Lower lobe of right lung (tissue), 2 donors: Measurements from ENCODE around the gene TMSB10. TPM values are rescaled to one million over a fixed set of nuclear protein-coding genes. Genes with fewer than 3 reads are reported as not detected.

Experiments
- ATAC-seq, 2 donors: fragments of 200-7000 bp; cut with Tn5 transposase; one replicate each; pipeline ENCODE4 v1.9.1; 2020 to 2022; ENCODE audit warnings: mild to moderate bottlenecking in 2 of 2, moderate library complexity in 2 of 2
- DNase-seq: peaks from one replicate; pipeline ENCODE4 v3.0.0-alpha.2; 2020
- H3K27ac ChIP-seq: fragments of 200-600 bp; one replicate; pipeline ENCODE4 v1.8.0; 2022
- H3K27me3 ChIP-seq: fragments of 200-600 bp; one replicate; pipeline ENCODE4 v1.8.0; 2022; ENCODE audit warnings: low read depth
- H3K36me3 ChIP-seq: fragments of 200-600 bp; one replicate; pipeline ENCODE4 v1.8.0; 2022; ENCODE audit warnings: mild to moderate bottlenecking
- H3K4me1 ChIP-seq: fragments of 200-600 bp; one replicate; pipeline ENCODE4 v1.8.0; 2022
- H3K4me3 ChIP-seq: fragments of 200-600 bp; one replicate; pipeline ENCODE4 v1.8.0; 2022; ENCODE audit warnings: mild to moderate bottlenecking
- H3K9me3 ChIP-seq: fragments of 200-600 bp; one replicate; pipeline ENCODE4 v1.8.0; 2022
- CTCF ChIP-seq: fragments of 200-600 bp; IDR thresholded peaks from one replicate; pipeline ENCODE4 v1.8.0; 2022; ENCODE audit warnings: antibody characterized with exemption, mild to moderate bottlenecking
- intact Hi-C: fragments of 100-400 bp; cut with DNase I; formaldehyde crosslinking; loops from one replicate; pipeline ENCODE4 v1.11.0; 2022
- total RNA-seq: library from RNA; stranded (reverse); fragmentation: NEBNext Ultra II Directional; extraction: Animal tissue kit (Norgen Biotek cat#: 25700); gene quantifications from one replicate; pipeline ENCODE4 v1.2.1, GENCODE V29; 2021
- donor health status: DM: no; HTN: yes; CAD: no; lungs with severe emphysema.

TMSB10 gene
- total RNA-seq, 1 donor from 2014 or later, result 1,739 TPM

- no peak for TF ChIP-seq CTCF
- ATAC-seq, result no peak
- Histone ChIP-seq H3K27ac (no peak overlapping the region), H3K4me1 (peaks cover 33% of the 10 kb centered on the region), H3K9me3 (no peaks in the 10 kb centered on the region), H3K36me3 (no peaks in the 10 kb centered on the region), H3K4me3 (no peak overlapping the region), H3K27me3 (no peaks in the 10 kb centered on the region)
- no peak for DNase-seq
- intact Hi-C loops, result no loop called here
These were observed 4.5 kb upstream of the TMSB10 start for GRCh38 chr2:84900971-84901370.

DNA sequence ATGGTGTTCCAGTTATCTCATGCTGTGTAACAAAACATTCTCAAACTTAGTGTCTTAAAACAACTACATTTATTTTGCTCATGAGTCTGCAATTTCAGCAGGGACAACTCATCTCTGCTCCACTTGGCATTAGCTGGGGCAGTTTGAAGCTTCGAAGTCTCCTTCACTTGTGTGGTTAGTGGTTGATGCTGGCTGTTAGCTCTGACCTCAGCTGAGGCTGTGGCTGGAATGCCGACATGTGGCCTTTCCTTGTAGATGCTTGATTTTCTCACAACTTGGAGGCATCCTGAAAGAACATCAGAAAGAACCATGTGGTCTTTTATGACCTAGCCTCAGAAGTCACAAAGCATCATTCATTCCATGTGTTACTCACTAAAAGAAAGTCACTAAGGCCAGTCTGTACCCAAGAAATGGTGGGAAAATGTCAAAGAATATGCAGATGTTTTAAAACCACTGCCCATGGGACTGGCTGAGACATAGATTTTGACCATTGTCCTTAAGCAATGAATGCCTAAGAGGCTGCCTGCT is 3.8 kb upstream of the TMSB10 start:
- Histone ChIP-seq H3K4me3 (no peak overlapping the region), H3K9me3 (no peaks in the 10 kb centered on the region), H3K4me1 (peaks cover 33% of the 10 kb centered on the region), H3K27ac (no peak overlapping the region), H3K27me3 (no peaks in the 10 kb centered on the region), H3K36me3 (no peaks in the 10 kb centered on the region)
- ATAC-seq (no peak), DNase-seq (no peak)
- no peak for TF ChIP-seq CTCF
- intact Hi-C loops, result no loop called here

GRCh38 chr2:84902526-84902925 is 2.9 kb upstream of the TMSB10 start:
- intact Hi-C loops, result no loop called here
- no peak for TF ChIP-seq CTCF
- Histone ChIP-seq H3K27me3 (no peaks in the 10 kb centered on the region), H3K9me3 (no peaks in the 10 kb centered on the region), H3K36me3 (no peaks in the 10 kb centered on the region), H3K27ac (no peak overlapping the region), H3K4me3 (no peak overlapping the region), H3K4me1 (peaks cover 38% of the 10 kb centered on the region)
- DNase-seq (no peak), ATAC-seq (no peak)

- H3K9me3 ChIP-seq, result no peaks in the 10 kb centered on the region
- H3K27me3 ChIP-seq, result no peaks in the 10 kb centered on the region
- ATAC-seq (no peak), DNase-seq (no peak)
- H3K4me3 ChIP-seq, result peak overlapping the region; percentile 73
- peak overlapping the region; percentile 95 for H3K27ac ChIP-seq
- H3K36me3 ChIP-seq, result no peaks in the 10 kb centered on the region
- TF ChIP-seq CTCF, result no peak
- peaks cover 33% of the 10 kb centered on the region for H3K4me1 ChIP-seq
- intact Hi-C loops, result no loop called here
These were observed 1.3 kb upstream of the TMSB10 start for GRCh38 chr2:84904151-84904550.

GRCh38 chr2:84904717-84905174 is 710 bp upstream of the TMSB10 start:
- peaks cover 30% of the 10 kb centered on the region for H3K4me1 ChIP-seq
- ATAC-seq, result peak; percentile 74 to 77
- no peaks in the 10 kb centered on the region for H3K27me3 ChIP-seq
- H3K4me3 ChIP-seq, result peak overlapping the region; percentile 73
- peak; percentile 90 for DNase-seq
- peak overlapping the region; percentile 95 for H3K27ac ChIP-seq
- intact Hi-C loops, result no loop called here
- H3K9me3 ChIP-seq, result no peaks in the 10 kb centered on the region
- H3K36me3 ChIP-seq, result no peaks in the 10 kb centered on the region
- no peak for TF ChIP-seq CTCF
